Measurements from ENCODE around the gene SCN10A.

SCN10A gene

DNA sequence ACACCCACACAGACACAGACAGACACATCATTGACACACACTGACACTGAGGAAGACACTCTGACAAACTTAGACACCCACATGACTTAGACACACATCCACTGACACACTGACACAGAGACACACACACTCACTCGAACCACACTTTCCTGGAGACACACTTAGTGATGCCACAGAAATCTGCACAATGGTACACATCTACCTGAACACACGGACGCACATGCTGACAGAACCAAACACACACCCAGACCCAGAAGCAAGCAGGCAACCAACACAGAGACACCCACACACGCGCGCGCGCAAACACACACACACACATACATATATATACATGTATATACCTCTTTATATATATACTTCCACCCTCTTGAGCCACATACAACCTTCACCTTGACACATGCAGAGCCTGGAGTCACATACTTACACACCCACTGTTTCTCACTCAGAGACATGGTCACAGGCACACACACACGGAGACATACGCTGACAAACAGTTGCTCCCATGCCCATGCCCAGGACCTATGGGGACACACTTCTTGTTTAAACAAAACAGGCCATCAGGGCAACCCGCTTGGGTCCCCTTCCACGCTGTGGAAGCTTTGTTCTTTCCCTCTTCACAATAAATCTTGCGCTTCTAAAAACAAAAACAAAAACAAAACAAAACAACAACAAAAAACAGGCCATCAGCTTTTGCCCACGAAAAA lies 165.6 kb downstream of the SCN10A start:
- peak; percentile 2 for DNase-seq

DNA sequence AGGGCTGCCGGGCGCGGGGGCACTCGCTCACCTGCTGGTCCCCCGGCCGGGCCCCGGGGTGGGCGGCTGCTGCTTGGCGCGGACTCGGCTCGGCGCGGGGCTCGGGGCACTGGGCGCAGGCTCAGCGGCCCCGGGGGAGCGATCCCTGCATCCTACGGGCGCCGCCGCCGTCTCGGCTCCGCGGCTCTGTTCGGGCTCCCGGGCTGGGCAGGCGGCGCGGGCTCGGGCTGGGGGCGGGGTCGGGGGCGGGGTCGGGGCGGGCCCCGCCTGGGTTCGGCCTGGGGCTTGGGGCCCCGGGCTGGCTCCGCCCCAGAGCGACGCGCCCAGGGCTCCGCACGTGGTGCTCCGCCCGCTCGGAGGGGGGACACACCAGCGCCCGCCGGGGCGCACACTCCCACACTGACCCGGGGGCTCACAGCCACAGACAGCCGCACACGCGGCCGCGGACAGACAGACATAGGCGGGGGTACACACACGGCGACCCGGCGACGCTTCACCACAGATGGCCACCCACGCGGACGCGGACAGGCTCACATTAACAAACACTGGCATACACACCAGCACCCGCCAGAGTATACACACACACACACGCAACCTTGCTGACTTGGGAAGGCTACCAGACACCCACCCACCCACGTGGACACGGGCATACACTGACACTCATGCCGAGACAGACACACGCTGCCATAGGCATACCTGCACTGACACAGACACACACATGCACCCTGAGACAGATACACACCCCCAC lies 166.3 kb downstream of the SCN10A start, which contains the start of gene SCN5A:
TSS of gene SCN5A (minus strand) at position 188 of the 748 bp plus-strand sequence. CDS start 16,380 bp downstream, outside the sequence.
- DNase-seq = peak; percentile 20

DNA sequence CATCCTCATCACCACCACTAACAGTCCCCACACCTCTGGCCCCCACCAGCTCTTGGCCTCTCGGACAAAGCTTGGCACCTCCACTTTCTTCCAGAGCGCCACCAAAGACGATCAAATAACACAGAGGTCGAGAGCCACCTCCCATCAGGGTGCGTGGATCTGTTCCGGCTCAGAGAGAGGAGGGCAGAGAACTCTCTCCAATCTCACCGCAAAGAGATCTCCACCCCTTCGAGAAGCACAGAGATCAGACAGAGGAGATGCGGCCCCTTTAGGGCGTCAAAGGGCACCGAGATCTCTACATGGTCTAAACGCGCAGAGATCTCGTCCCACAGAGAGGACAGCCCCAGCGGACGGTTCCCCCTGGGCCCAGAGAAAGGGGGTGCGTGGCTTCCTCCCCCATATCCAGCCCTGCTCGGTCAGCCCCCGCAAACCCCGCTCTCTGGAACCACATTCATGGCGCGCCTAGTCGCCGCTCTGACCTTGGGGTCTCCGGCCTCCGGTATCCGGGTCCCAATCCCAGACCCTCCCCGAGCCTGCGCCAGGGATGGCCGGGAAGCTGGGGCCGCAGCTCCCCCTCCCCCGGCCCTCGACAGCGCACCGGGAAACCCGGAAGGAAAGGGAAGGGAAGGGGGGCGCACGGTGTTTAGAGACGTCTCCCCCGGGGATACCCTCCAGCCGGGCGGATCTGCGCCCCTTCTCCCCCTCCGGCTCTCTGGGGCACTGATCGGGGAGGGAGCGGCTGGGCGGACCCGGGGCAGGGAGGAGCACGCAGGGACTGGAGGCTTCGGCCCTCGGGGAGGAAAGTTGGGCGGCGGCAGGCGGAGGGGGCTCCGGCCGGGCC lies 167.1 kb downstream of the SCN10A start:
- DNase-seq = no peak

DNA sequence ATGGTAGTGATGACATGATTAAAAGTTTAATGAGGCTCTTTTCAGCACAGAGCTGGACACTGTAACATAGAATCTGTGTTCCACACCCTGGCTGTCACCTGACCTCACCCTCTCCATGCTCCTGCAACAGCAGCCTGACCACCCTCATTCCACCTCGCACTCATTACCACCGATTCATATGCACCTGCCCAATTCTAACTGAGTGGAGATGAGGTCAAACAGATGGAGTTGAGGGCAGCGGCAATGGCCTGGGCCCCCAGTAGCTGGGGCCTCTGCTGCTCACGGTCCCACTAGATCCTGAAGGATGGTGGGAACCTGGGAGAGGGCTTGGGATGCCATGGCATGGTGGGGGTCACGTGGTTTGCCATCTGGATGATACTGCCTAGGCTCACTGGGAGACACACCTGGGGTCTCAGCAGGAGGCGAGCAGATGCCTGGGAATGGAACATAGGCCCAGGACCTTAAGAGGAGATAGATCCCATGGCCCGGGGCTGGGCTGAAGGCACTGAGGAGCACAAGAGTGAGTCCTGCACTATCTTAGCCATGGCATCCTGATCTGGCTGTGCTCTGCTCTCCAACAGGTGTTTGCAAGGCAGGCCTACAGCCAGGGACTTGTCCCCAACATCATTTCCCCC lies 167.9 kb downstream of the SCN10A start:
- no peak for DNase-seq

DNA sequence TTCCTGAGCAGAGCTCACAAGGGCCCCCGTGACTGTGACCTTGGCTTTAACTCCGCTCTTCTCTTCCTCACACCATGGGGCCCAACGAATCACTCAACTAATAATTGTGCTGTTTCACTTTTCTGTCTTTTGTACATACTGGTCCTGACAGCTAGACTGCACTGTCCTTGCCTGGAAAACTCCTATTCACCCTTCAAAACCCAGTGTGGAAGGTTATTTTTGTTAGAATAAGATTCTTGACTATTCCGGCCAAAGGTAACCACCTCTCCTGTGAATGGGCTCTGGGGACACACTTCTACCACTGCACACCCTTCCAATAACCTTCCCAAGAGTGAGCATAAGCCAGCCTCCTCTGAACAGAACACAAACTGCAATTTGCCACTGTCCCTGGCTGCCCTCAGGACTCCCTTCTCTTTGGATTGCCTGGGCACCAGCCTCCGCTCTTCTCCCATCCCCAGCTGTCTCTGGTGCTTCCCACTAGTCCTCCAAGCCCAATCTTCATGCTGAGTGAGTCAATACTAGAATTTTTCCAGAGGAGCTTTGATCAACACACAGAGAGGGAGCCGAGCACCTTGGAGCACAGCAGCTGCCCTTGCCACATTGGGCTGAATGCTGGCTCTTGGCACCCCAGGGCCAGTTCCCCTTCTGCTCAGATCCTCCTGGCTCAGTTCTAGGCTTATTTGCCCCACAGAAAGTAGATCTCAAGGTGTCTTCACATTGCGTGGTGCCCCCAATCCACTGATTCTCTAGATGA lies 168.6 kb downstream of the SCN10A start:
- DNase-seq = no peak

All from OCI-M1 (cell line).